ENCODE data around the gene TESK2.
"Not testable (repeated sequence)": the region's sequence is repeated elsewhere in the genome, so short reads cannot be mapped to it uniquely, and the experiment has no call there.

The TESK2 gene, protein sequence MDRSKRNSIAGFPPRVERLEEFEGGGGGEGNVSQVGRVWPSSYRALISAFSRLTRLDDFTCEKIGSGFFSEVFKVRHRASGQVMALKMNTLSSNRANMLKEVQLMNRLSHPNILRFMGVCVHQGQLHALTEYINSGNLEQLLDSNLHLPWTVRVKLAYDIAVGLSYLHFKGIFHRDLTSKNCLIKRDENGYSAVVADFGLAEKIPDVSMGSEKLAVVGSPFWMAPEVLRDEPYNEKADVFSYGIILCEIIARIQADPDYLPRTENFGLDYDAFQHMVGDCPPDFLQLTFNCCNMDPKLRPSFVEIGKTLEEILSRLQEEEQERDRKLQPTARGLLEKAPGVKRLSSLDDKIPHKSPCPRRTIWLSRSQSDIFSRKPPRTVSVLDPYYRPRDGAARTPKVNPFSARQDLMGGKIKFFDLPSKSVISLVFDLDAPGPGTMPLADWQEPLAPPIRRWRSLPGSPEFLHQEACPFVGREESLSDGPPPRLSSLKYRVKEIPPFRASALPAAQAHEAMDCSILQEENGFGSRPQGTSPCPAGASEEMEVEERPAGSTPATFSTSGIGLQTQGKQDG

DNA sequence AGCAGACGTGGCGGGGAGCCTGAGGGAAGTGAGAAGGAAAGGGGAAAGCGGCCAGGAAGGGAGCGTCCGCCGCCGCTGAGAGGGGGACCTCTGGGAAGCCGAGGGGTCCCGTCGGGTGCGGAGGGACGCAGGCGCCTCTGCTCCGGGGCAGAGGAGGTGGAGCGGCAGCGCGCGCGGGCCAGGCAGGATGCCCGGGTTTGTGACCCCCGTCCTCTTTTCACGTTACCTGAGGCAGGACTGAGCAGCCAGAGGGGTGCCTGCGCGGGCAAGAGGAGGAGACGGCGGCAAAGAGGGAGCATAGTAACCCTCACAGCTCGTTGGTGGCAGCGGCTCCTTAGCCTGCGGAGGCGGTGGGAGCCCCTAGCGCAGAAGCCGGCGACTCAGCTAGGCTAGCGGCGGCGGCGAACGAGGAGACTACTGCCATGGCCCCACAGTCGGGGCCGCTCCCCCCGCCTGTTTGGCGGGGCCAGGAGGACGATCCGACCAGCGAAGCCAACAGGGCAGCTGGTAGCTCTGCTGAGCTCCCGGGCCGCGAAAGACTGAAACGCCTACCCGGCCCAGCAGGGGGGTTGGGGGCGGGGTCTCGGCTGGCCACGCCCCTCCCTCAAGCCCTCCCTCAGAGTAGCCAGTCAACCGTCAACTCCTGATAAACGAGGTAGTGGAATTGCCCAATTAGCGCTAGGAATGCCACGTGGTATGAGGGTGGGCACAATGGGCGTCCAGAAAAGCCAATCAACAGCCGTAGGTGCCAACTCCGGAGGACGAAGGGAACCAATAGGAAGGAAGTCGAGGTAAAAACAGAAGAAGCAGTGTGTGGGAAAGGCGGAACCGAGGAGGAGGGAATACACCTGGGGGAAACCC is at the start of gene TESK2:
TSS of gene TESK2 (minus strand) at position 538 of the 861 bp plus-strand sequence. CDS start 33,378 bp downstream, outside the sequence.
- peak within 1 kb of the TSS; percentile 32; the same call in 1 of the 2 replicates for H3K27ac ChIP-seq

DNA sequence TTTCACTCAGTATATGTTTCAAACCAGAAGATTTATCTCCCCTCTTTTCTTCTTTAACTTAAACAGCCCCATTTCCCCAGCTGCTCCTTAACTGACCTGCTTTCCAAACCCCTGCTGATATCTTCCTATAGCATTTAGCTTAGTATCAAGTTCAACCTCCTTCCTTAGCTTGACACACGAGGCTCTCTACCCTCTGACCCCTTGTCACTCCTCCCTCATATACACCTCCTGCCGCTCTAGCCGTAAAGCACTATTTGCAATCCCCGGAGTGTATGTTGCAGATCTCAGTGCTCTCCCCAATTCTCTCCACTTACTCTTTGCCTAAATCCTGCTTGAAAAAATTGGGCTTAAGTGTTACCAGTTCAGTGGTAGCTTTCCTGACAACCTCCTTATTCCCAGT is 45.9 kb upstream of the TESK2 start:
- H3K9me3 ChIP-seq = no peaks in the 10 kb centered on the region
- no peaks in the 10 kb centered on the region for H3K36me3 ChIP-seq
- no peak overlapping the region for H3K9ac ChIP-seq
- H3K4me3 ChIP-seq = no peak overlapping the region
- peak overlapping the region; percentile 54 for H3K27ac ChIP-seq
- H3K27me3 ChIP-seq = no peaks in the 10 kb centered on the region
- H3K4me1 ChIP-seq = peaks cover 50% of the 10 kb centered on the region
- TF ChIP-seq Cebpa-rat (IDR thresholded peaks at IDR 0.05) = no peak
- H3K4me2 ChIP-seq = peak overlapping the region; percentile 34
- no peaks in the 10 kb centered on the region for H4K20me1 ChIP-seq

More for the DNA sequence above, at the start of gene TESK2:
- peak within 1 kb of the TSS; percentile 77 for H3K9ac ChIP-seq
- peaks cover 16% of the 10 kb centered on the region for H3K4me1 ChIP-seq
- peak within 1 kb of the TSS; percentile 83 for H3K4me3 ChIP-seq
- peak; percentile 62 for TF ChIP-seq Cebpa-rat (IDR thresholded peaks at IDR 0.05)
- peaks cover 28% of the 10 kb centered on the region for H3K27me3 ChIP-seq
- peak within 1 kb of the TSS; percentile 98 for H3K4me2 ChIP-seq
- H3K36me3 ChIP-seq = no peaks in the 10 kb centered on the region
- no peaks in the 10 kb centered on the region for H4K20me1 ChIP-seq
- H3K9me3 ChIP-seq = no peaks in the 10 kb centered on the region

DNA sequence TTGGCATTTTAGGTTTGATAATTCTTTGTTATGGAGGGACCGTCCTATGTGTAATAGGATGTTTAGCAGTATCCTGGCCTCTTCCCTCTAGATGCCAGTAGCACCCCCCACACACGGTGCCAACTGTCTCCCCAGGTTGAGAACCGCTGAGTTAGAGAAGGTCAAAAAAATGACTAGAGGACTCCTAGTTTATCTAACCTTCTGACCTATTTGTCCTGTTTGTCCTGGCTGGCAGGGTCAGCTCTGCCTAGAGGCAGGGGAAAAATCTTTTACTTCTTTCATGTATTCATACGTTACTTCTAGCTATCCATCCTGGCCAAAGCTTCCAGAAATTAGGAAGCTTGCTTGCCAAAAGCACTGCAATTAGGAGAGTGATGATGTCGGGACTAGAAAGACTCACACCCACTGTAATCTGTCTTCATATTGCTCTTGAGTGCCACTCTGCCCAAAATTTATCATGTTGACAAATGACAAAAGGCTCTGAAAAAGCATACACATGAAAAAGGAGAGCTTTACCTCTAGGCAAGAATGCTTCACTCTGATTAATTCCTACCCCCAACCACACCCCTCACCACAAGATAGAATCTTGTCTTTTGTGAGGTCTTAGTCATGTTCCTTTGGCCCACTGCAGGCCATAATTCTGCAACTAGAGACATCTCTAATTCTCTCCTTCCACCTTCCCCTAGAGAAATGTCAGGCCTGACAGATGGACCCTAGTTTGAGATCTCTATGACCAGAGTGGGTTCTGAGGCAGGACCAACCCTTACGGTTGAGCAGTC is 45.2 kb upstream of the TESK2 start:
- H3K9me3 ChIP-seq = no peaks in the 10 kb centered on the region
- peak overlapping the region; percentile 54; the same call in 1 of the 2 replicates for H3K27ac ChIP-seq
- H3K4me2 ChIP-seq = peak overlapping the region; percentile 34
- no peak overlapping the region for H3K9ac ChIP-seq
- peaks cover 47% of the 10 kb centered on the region for H3K4me1 ChIP-seq
- H3K4me3 ChIP-seq = no peak overlapping the region
- H4K20me1 ChIP-seq = no peaks in the 10 kb centered on the region
- no peak for TF ChIP-seq Cebpa-rat (IDR thresholded peaks at IDR 0.05)
- no peaks in the 10 kb centered on the region for H3K36me3 ChIP-seq
- no peaks in the 10 kb centered on the region for H3K27me3 ChIP-seq

DNA sequence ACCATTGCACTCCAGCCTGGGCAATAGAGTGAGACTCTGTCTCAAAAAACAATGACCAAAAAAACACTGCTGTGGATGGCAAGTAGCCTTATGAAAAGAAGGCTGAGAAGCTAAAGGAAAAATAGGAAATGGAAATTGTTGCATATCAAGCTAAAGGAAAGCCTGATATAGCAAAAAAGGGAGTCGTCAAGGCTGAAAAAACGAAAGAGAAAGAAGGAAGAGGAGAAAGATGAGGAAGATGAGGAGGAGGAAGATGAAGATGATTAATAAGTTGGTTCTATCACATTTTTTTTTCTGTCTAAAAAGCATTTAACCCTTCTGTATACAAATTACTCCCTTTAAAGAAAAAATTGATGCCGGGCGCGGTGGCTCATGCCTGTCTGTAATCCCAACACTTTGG is 40.9 kb upstream of the TESK2 start:
- no peak overlapping the region for H3K4me2 ChIP-seq
- no peaks in the 10 kb centered on the region for H3K36me3 ChIP-seq
- no peak overlapping the region for H3K9ac ChIP-seq
- no peaks in the 10 kb centered on the region for H4K20me1 ChIP-seq
- TF ChIP-seq Cebpa-rat (IDR thresholded peaks at IDR 0.05) = no peak
- H3K27me3 ChIP-seq = no peaks in the 10 kb centered on the region
- H3K4me3 ChIP-seq = no peak overlapping the region
- H3K9me3 ChIP-seq = no peaks in the 10 kb centered on the region
- H3K27ac ChIP-seq = no peak overlapping the region
- peaks cover 28% of the 10 kb centered on the region for H3K4me1 ChIP-seq

DNA sequence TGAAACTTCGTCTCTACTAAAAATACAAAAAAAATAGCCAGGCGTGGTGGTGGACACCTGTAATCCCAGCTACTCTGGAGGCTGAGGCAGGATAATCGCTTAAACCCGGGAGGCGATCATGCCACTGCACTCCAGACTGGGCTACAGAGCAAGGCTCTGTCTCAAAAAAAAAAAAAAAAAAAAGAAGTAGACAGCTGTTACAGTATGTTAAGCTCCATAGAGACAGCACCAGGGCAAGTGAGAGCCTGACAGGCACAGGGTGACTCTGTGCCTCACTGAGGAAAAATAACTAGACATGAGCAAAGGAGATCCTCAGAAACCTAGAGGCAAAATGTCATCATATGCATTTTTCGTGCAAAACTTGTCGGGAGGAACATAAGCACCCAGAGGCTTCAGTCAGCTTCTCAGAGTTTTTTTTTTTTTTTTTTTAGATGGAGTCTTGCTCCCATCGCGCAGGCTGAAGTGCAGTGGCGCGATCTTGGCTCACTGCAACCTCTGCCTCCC is 39.7 kb upstream of the TESK2 start:
- peaks cover 30% of the 10 kb centered on the region for H3K4me1 ChIP-seq
- H3K36me3 ChIP-seq = no peaks in the 10 kb centered on the region
- no peak overlapping the region for H3K9ac ChIP-seq
- H3K27ac ChIP-seq = no peak overlapping the region
- no peaks in the 10 kb centered on the region for H4K20me1 ChIP-seq
- no peak overlapping the region for H3K4me3 ChIP-seq
- no peak for TF ChIP-seq Cebpa-rat (IDR thresholded peaks at IDR 0.05)
- no peaks in the 10 kb centered on the region for H3K27me3 ChIP-seq
- H3K4me2 ChIP-seq = no peak overlapping the region
- no peaks in the 10 kb centered on the region for H3K9me3 ChIP-seq

DNA sequence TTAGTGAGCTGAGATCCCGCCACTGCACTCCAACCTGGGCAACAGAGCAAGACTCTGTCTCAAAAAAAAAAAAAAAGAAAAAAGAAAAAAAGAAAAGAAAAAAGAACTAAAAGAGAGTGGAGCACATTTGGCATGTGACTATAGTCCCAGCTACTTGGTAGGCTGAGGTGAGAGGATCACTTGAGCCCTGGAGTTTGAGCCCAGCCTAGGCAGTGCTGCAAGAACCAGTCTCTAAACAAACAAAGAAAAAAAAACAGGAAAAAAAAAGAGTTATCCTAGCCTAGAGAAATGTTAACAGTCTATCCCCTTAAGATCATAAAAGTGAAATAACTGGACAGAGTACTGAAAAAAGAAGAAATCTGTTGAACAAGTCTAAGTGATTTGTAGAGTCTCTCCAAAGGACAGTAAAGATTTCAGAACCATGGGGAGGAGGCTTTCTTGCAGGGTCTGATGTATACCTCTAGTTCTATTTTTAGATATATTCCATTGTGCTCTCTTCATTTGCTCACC is 35.2 kb upstream of the TESK2 start:
- no peaks in the 10 kb centered on the region for H3K36me3 ChIP-seq
- peak overlapping the region; percentile 28 for H3K4me2 ChIP-seq
- H3K4me1 ChIP-seq = peaks cover 59% of the 10 kb centered on the region
- H3K27ac ChIP-seq = no peak overlapping the region
- no peak overlapping the region for H3K9ac ChIP-seq
- no peak for TF ChIP-seq Cebpa-rat (IDR thresholded peaks at IDR 0.05)
- H4K20me1 ChIP-seq = peaks cover 5% of the 10 kb centered on the region
- no peaks in the 10 kb centered on the region for H3K27me3 ChIP-seq
- H3K4me3 ChIP-seq = no peak overlapping the region
- no peaks in the 10 kb centered on the region for H3K9me3 ChIP-seq

DNA sequence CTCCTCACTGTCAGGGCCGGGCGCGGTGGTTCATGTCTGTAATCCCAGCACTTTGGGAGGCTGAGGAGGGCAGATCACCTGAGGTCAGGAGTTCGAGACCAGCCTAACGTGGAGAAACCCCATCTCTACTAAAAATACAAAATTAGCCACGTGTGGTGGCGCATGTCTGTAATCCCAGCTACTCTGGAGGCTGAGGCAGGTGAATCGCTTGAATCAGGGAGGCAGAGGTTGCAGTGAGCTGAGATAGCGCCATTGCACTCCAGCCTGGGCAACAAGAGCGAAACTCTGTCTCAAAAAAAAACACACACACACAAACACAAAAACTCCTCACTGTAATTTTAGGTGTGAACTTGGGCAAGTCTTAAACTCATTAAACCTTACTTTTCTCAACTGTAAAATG is 33.0 kb upstream of the TESK2 start:
- Histone ChIP-seq H3K9ac (peak overlapping the region; percentile 98; the same call in 1 of the 2 replicates), H3K4me1 (peaks cover 49% of the 10 kb centered on the region), H3K27ac (peak overlapping the region; percentile 97), H3K4me2 (peak overlapping the region; percentile 79), H4K20me1 (peaks cover 27% of the 10 kb centered on the region)
- H3K9me3 ChIP-seq, H3K4me3 ChIP-seq, H3K27me3 ChIP-seq, H3K36me3 ChIP-seq: not testable (repeated sequence)

DNA sequence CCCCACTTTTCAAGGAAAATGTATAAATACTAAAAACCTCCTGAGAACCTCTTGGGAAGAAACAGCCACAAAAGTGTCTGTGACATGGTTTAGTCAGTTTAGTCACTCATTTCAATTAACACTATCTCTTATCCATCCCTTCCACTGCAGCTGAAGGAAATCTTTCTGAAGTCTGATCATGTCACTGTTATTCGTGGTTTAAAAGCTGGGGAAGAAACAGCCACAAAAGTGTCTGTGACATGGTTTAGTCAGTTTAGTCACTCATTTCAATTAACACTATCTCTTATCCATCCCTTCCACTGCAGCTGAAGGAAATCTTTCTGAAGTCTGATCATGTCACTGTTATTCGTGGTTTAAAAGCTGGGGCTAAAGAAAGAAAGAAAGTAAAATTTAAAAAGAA is 32.6 kb upstream of the TESK2 start:
- peak overlapping the region; percentile 97 for H3K27ac ChIP-seq
- not testable (repeated sequence) for H3K4me3 ChIP-seq, H3K27me3 ChIP-seq, H3K9me3 ChIP-seq
- H4K20me1 ChIP-seq = peaks cover 31% of the 10 kb centered on the region
- peaks cover 13% of the 10 kb centered on the region; the same call in 1 of the 2 replicates for H3K36me3 ChIP-seq
- H3K9ac ChIP-seq = peak overlapping the region; percentile 98; the same call in 1 of the 2 replicates
- peak overlapping the region; percentile 79 for H3K4me2 ChIP-seq
- H3K4me1 ChIP-seq = peaks cover 50% of the 10 kb centered on the region
